Mesenchymal stem cell (in vitro differentiated cells and primary cell): ENCODE data around the gene ATRAID.

Experiments
- DNase-seq: peaks from one replicate; pipeline ENCODE4 v3.0.0-alpha.2; 2013
- H2AFZ ChIP-seq: one replicate; pipeline ENCODE4 v1.6.1; 2013; ENCODE audit warnings: low read depth, mild to moderate bottlenecking, control low read depth, inconsistent platforms, low read length, moderate library complexity
- H2AK5ac ChIP-seq: 2 replicates; pipeline ENCODE4 v1.6.1; 2013; ENCODE audit warnings: low read length, moderate library complexity, mild to moderate bottlenecking, inconsistent platforms; ENCODE audit not compliant: severe bottlenecking
- H2BK120ac ChIP-seq: one replicate; pipeline ENCODE4 v1.6.1; 2013; ENCODE audit warnings: low read depth, mild to moderate bottlenecking, inconsistent platforms, low read length, moderate library complexity
- H2BK12ac ChIP-seq, 2 experiments: one replicate each; pipeline ENCODE4 v1.6.1; 2013; ENCODE audit warnings: inconsistent platforms in 2 of 2, low read length in 2 of 2, mild to moderate bottlenecking in 2 of 2, moderate library complexity in 2 of 2, control low read depth in 1 of 2
- H2BK15ac ChIP-seq: one replicate; pipeline ENCODE4 v1.6.1; 2013; ENCODE audit warnings: mild to moderate bottlenecking, low read depth, inconsistent platforms; ENCODE audit not compliant: poor library complexity, severe bottlenecking
- H2BK5ac ChIP-seq: 2 replicates; pipeline ENCODE4 v1.6.1; 2013; ENCODE audit warnings: low read depth, mild to moderate bottlenecking, low read length, control low read depth, inconsistent platforms; ENCODE audit not compliant: poor library complexity, severe bottlenecking
- H3K14ac ChIP-seq, 2 experiments: one replicate each; pipeline ENCODE4 v1.6.1; 2013; ENCODE audit warnings: inconsistent platforms in 2 of 2, low read length in 2 of 2, control low read depth in 1 of 2, mild to moderate bottlenecking in 1 of 2, moderate library complexity in 1 of 2
- H3K18ac ChIP-seq, 2 experiments: one replicate each; pipeline ENCODE4 v1.6.1; 2013; ENCODE audit warnings: inconsistent platforms in 2 of 2, low read length in 2 of 2, control low read depth in 1 of 2, low read depth in 1 of 2, mild to moderate bottlenecking in 1 of 2
- H3K23ac ChIP-seq, 2 experiments: one replicate each; pipeline ENCODE4 v1.6.1; 2013; ENCODE audit warnings: inconsistent platforms in 2 of 2, low read length in 2 of 2, mild to moderate bottlenecking in 2 of 2, moderate library complexity in 2 of 2, control low read depth in 1 of 2
- H3K27ac ChIP-seq: 2 replicates; pipeline ENCODE4 v1.5.1; 2013; ENCODE audit warnings: mild to moderate bottlenecking, moderate library complexity, low read length, control low read depth, inconsistent platforms; ENCODE audit not compliant: poor library complexity, severe bottlenecking
- H3K27me3 ChIP-seq, 2 experiments: 2 replicates each; pipeline versions ENCODE4 v1.6.1 to v1.7.0; 2013; ENCODE audit warnings: low read length in 2 of 2, mild to moderate bottlenecking in 2 of 2, moderate library complexity in 2 of 2, control low read depth in 1 of 2, inconsistent platforms in 1 of 2; ENCODE audit not compliant: control insufficient read depth in 1 of 2, insufficient read depth in 1 of 2
- H3K36me3 ChIP-seq, 2 experiments: 2 replicates each; pipeline versions ENCODE4 v1.6.1 to v1.7.0; 2013; ENCODE audit warnings: low read length in 2 of 2, control low read depth in 1 of 2, inconsistent platforms in 1 of 2, low read depth in 1 of 2, mild to moderate bottlenecking in 1 of 2; ENCODE audit not compliant: insufficient read depth in 2 of 2, control insufficient read depth in 1 of 2
- H3K4ac ChIP-seq, 2 experiments: one replicate each; pipeline ENCODE4 v1.6.1; 2013; ENCODE audit warnings: inconsistent platforms in 2 of 2, low read length in 2 of 2, mild to moderate bottlenecking in 2 of 2, moderate library complexity in 2 of 2, control low read depth in 1 of 2, low read depth in 1 of 2
- H3K4me1 ChIP-seq: 2 replicates; pipeline ENCODE4 v1.6.1; 2013; ENCODE audit warnings: low read depth, low read length, control low read depth; ENCODE audit not compliant: control insufficient read depth, insufficient read depth
- H3K4me2 ChIP-seq: 2 replicates; pipeline ENCODE4 v1.6.1; 2013; ENCODE audit warnings: low read length, mild to moderate bottlenecking, inconsistent platforms; ENCODE audit not compliant: poor library complexity, severe bottlenecking
- H3K4me3 ChIP-seq, 2 experiments: 2 replicates each; pipeline versions ENCODE4 v1.5.1 to v1.7.0; 2013; ENCODE audit warnings: low read length in 2 of 2, mild to moderate bottlenecking in 2 of 2, control low read depth in 1 of 2, low read depth in 1 of 2; ENCODE audit not compliant: insufficient read depth in 1 of 2
- H3K79me1 ChIP-seq: replicated peaks from 2 replicates; pipeline ENCODE4 v1.6.1; 2013; ENCODE audit warnings: mild to moderate bottlenecking, control low read depth, low read length, inconsistent platforms; ENCODE audit not compliant: poor library complexity, severe bottlenecking
- H3K9ac ChIP-seq: 2 replicates; pipeline ENCODE4 v1.7.0; 2013; ENCODE audit warnings: mild to moderate bottlenecking, low read length, moderate library complexity
- H3K9me3 ChIP-seq: 2 replicates; pipeline ENCODE4 v1.7.0; 2013; ENCODE audit warnings: mild to moderate bottlenecking, low read length; ENCODE audit not compliant: control insufficient read depth
- H4K8ac ChIP-seq: one replicate; pipeline ENCODE4 v1.6.1; 2013; ENCODE audit warnings: inconsistent platforms, mild to moderate bottlenecking, low read length, moderate library complexity
- H4K91ac ChIP-seq: one replicate; pipeline ENCODE4 v1.6.1; 2013; ENCODE audit warnings: mild to moderate bottlenecking, low read length, inconsistent platforms
- WGBS: methylation state at CpG from one replicate; pipeline ENCODE4 v1.1.7; 2013; ENCODE audit warnings: mixed read lengths; 5-methylcytosine and 5-hydroxymethylcytosine counted together

ATRAID gene

GRCh38 chr2:27217173-27218121, 5.6 kb downstream of the ATRAID start, which contains the start of gene CAD:
TSS of gene CAD (plus strand) at chr2:27217369. CDS start at chr2:27217552, 183 bp downstream.
- H3K14ac ChIP-seq, result peak within 1 kb of the TSS in 1 of 2 experiments; percentile 99
- peak within 1 kb of the TSS; percentile 23 to 98 for H3K18ac ChIP-seq
- peak within 1 kb of the TSS; percentile 69 for H2BK120ac ChIP-seq
- peak within 1 kb of the TSS; percentile 94 for H3K9ac ChIP-seq
- H2AK5ac ChIP-seq, result peak within 1 kb of the TSS; percentile 77
- peak within 1 kb of the TSS; percentile 69 for H2BK5ac ChIP-seq
- peak within 1 kb of the TSS; percentile 85 to 88 for H3K4me3 ChIP-seq
- H4K8ac ChIP-seq, result peak within 1 kb of the TSS; percentile 52
- peak within 1 kb of the TSS; percentile 20 for H2AFZ ChIP-seq
- H3K36me3 ChIP-seq, result peaks cover 14 to 63% of the 10 kb centered on the region in 2 experiments
- H3K9me3 ChIP-seq, result no peaks in the 10 kb centered on the region
- H3K4ac ChIP-seq, result peak within 1 kb of the TSS; percentile 75 to 98
- H3K23ac ChIP-seq, result peak within 1 kb of the TSS in 1 of 2 experiments; percentile 96
- H3K27me3 ChIP-seq, result no peaks in the 10 kb centered on the region
- peak within 1 kb of the TSS; percentile 10 to 21 for H2BK12ac ChIP-seq
- peak within 1 kb of the TSS; percentile 88 for H3K4me2 ChIP-seq
- peak within 1 kb of the TSS; percentile 57 for H2BK15ac ChIP-seq
- WGBS, result under 1% methylated on average over 71 of the region's 72 CpGs
- peak; percentile 87 for DNase-seq
- peak within 1 kb of the TSS; percentile 95 for H3K27ac ChIP-seq
- peak within 1 kb of the TSS; percentile 85 for H4K91ac ChIP-seq
- peaks cover 19% of the 10 kb centered on the region for H3K79me1 ChIP-seq
- peaks cover 5% of the 10 kb centered on the region for H3K4me1 ChIP-seq

- H3K4ac ChIP-seq, result no peak overlapping the region
- H3K14ac ChIP-seq, result no peak overlapping the region
- H2BK5ac ChIP-seq, result no peak overlapping the region
- WGBS, result 80% methylated on average over 1 of the region's 4 CpGs
- H3K9me3 ChIP-seq, result no peaks in the 10 kb centered on the region
- H3K4me3 ChIP-seq, result peak overlapping the region in 1 of 2 experiments; percentile 88
- H3K27me3 ChIP-seq, result no peaks in the 10 kb centered on the region
- no peak overlapping the region for H2BK15ac ChIP-seq
- no peak overlapping the region for H3K18ac ChIP-seq
- no peak overlapping the region for H2BK12ac ChIP-seq
- no peak for DNase-seq
- H2BK120ac ChIP-seq, result no peak overlapping the region
- no peak overlapping the region for H2AK5ac ChIP-seq
- H2AFZ ChIP-seq, result no peak overlapping the region
- H3K4me1 ChIP-seq, result peaks cover 4% of the 10 kb centered on the region
- peak overlapping the region; percentile 94 for H3K9ac ChIP-seq
- H3K36me3 ChIP-seq, result peaks cover 25 to 69% of the 10 kb centered on the region in 2 experiments
- no peak overlapping the region for H4K8ac ChIP-seq
- peak overlapping the region; percentile 72 for H3K27ac ChIP-seq
- H4K91ac ChIP-seq, result no peak overlapping the region
- no peak overlapping the region for H3K4me2 ChIP-seq
- H3K23ac ChIP-seq, result no peak overlapping the region
- peaks cover 24% of the 10 kb centered on the region for H3K79me1 ChIP-seq
Measured at GRCh38 chr2:27218614-27219013, 6.8 kb downstream of the ATRAID start.

DNA sequence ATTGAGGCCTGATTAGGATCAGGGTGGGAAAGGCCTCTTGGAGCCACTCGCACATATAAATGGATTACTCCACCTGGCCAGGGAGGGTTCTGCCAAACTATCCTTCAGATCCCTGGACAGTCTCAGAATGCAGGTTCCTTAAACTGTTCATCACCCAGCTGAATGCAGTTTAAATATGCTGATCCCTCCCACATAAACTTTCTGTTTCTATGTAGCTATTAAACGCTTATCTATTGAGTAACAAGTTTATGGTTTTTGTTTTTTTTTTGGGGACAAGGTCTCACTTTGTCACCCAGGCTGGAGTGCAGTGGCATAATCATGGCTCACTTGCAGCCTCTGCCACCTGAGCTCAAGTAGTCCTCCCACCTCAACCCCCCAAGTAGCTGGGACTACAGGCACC, 7.2 kb downstream of the ATRAID start:
- H3K18ac ChIP-seq, result no peak overlapping the region
- peaks cover 28% of the 10 kb centered on the region for H3K79me1 ChIP-seq
- no peak overlapping the region for H3K4ac ChIP-seq
- no peak overlapping the region for H3K14ac ChIP-seq
- no peak overlapping the region for H2BK5ac ChIP-seq
- no peaks in the 10 kb centered on the region for H3K27me3 ChIP-seq
- H3K4me1 ChIP-seq, result peaks cover 4% of the 10 kb centered on the region
- no peak overlapping the region for H3K4me3 ChIP-seq
- H3K9ac ChIP-seq, result no peak overlapping the region
- H2BK12ac ChIP-seq, result no peak overlapping the region
- H3K27ac ChIP-seq, result no peak overlapping the region
- 100% methylated on average over 1 of the region's 2 CpGs for WGBS
- no peak overlapping the region for H3K4me2 ChIP-seq
- DNase-seq, result no peak
- no peak overlapping the region for H2BK120ac ChIP-seq
- no peak overlapping the region for H2AFZ ChIP-seq
- H3K36me3 ChIP-seq, result peaks cover 29 to 70% of the 10 kb centered on the region in 2 experiments
- H3K9me3 ChIP-seq, result no peaks in the 10 kb centered on the region
- no peak overlapping the region for H3K23ac ChIP-seq
- no peak overlapping the region for H2AK5ac ChIP-seq
- no peak overlapping the region for H4K8ac ChIP-seq
- no peak overlapping the region for H2BK15ac ChIP-seq
- H4K91ac ChIP-seq, result no peak overlapping the region

GRCh38 chr2:27220091-27220490, 8.2 kb downstream of the ATRAID start:
- Histone ChIP-seq H3K4me3 (no peak overlapping the region), H2AFZ (no peak overlapping the region), H3K14ac (no peak overlapping the region), H2AK5ac (no peak overlapping the region), H3K27me3 (no peaks in the 10 kb centered on the region), H3K23ac (no peak overlapping the region), H3K9ac (no peak overlapping the region), H3K4me1 (peaks cover 4% of the 10 kb centered on the region), H2BK12ac (no peak overlapping the region), H3K79me1 (peaks cover 37% of the 10 kb centered on the region), H3K18ac (no peak overlapping the region), H2BK120ac (no peak overlapping the region), H3K9me3 (no peaks in the 10 kb centered on the region), H3K36me3 (peaks cover 39 to 76% of the 10 kb centered on the region in 2 experiments), H3K4ac (no peak overlapping the region), H3K27ac (no peak overlapping the region), H2BK15ac (no peak overlapping the region), H4K8ac (no peak overlapping the region), H3K4me2 (no peak overlapping the region), H2BK5ac (no peak overlapping the region), H4K91ac (no peak overlapping the region)
- over 99% methylated on average over 6 of the region's 7 CpGs for WGBS
- DNase-seq, result no peak
